HG02610 (cell line): ENCODE data around the gene BAIAP2.
"Not testable (repeated sequence)": the region's sequence is repeated elsewhere in the genome, so short reads cannot be mapped to it uniquely, and the experiment has no call there.

ENCODE experiments used
- ATAC-seq: cut with Tn5 transposase; IDR thresholded peaks from one replicate; pipeline ENCODE4 v1.9.1; 2021; ENCODE audit warnings: mild to moderate bottlenecking, moderate library complexity; ENCODE audit not compliant: unreplicated experiment

BAIAP2 gene

GRCh38 chr17:81154016-81154415 is 119.1 kb downstream of the BAIAP2 start:
- ATAC-seq, result not testable (repeated sequence)

DNA sequence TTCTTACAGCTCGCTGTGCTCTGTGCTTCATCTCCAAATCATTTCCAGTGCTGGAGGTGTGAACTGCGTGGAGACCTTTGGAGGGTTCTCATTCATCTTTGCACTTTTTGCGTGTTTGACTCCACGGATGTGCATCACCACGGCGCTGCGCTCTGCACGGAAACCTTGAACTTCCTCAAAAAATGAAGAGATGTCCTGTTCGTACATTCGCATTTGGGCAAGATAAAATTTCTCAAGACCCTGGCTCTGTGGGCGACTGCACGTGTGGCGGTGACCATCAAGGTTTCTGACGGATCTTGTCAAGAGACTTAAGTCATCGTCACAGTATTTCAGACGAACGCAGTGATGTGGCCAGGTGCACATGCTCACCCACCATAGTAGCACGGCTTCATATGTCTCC is 120.0 kb downstream of the BAIAP2 start:
- no peak for ATAC-seq

DNA sequence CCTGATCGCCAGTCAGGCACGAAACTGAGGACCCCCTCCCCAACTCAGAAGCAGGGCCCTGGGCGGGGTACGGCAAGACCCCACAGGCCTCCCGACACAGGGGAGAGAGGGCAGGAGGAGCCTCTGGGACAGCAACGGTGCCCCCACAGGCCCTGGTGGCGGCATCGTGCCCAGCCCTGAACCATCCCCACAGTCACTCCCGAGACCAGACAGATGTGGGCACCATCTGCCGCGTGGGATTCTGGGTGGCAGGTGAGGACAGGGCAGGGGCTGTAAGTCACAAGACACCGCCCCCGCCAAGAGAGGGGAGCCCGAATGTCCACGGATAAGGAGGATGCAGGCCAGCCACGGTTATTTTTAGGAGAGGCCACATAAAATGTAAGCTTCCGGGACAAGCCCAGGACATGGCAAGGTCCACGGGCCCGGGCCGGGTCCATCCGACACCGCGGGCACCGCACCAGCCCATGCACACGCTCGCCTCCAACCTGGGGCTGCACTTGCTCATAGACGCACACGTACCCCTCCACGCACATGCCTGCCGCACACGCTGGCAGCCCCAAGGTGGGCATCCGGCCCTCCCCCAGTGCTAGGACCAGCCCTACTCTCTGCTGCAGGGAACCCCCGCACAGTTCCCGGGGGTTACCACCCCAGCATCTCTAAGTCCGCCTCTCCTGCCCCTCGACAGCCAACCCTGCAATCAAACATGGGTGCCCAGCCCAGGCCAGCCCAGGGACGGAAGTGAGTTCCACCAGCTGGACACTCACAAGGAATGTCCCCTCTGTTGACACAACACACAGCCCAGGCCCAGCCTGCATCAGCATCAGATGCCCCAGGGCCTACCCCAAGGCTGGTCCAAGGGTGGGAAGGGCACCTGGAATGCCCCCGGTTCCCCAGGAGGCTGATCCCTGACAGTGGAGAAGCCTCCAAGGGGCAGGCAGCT is 122.2 kb downstream of the BAIAP2 start:
- ATAC-seq, result no peak

- no peak for ATAC-seq
These were observed 123.1 kb downstream of the BAIAP2 start for GRCh38 chr17:81157848-81158687.

- ATAC-seq, result no peak
These were observed 124.0 kb downstream of the BAIAP2 start for GRCh38 chr17:81158688-81159590.

DNA sequence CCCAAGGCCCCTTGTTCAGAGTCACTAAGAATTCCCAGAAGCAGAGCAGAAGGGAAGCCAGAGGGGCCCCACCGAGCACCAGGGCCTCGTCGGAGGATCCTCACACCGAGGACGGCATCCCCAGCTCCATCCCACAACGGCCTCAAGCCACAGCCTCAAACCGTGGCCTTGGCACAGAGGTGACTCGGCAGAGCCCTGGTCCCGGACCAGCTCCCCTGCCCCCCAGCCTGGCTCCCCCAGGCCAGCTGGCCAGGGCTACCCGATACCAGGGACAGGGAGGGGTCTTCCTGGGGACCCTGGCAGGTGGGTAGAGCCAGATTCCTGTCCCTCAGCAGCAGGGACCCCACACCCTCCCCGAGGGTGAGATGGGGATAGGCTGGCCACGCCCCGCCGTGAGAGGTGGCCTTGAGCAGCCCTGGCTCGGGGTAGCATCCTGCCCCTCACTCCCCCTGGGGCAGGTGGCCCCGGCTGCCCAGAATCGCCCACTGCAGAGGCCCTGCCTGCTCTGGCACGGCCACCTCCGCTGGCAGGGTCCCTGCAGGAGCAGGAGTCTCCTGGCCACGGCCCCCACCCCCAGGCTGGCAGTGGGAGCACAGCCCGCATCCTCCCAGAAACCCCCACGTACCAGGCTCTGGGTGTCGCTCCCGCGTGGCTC is 124.8 kb downstream of the BAIAP2 start:
- ATAC-seq, result no peak

DNA sequence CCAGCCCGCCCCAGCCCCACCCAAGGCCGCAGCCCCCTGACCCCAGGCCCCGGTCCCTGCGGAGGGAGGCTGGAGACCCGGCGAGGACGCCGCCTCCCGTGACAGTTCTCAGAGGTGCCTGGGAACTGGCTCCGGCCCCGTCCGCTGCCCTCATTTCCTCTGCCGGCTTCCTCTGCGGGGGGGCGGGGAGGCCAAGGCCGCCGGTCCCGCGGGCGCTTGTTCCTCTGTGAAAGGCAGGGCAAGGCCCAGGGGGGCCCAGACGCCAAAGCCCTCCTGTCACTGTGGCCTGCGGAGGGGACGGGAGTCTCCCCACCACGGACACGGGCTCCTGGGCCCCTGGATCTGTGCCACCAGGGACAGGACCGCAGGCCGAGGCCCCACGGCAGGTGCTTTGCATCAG is 125.4 kb downstream of the BAIAP2 start:
- no peak for ATAC-seq

DNA sequence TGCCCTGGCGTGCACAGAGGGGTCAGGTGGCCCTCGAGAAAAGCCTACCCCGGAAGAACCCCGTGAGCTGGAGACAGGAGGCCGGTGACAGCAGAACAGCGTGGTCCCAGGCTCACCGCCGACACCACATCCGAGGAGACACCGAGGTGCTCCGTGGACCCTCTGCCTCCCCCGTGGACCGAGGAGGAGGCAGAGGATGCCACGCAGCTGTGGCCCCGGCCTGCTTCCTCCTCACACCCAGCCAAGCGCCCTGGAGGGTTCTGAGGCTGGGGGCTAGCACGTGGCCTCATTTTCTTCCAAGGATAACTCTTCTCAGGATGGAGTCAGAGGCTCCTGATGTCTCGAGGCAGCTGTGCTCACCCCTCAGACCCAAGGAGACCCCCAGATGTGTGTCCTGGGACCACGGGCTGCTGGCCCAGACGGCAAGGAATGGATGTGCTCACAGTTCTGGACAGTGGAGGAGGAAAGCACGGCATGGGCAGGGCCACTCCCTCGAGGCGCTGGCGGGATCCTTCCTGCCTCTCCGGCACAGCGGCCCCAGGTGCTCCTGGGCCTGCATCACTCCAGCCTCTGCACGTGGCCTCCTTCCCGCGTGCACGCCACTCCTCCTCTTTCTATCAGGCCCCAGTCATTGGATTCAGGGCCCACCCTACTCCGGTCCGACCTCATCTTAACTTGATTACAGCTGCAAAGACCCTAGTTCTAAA is 125.9 kb downstream of the BAIAP2 start:
- no peak for ATAC-seq

DNA sequence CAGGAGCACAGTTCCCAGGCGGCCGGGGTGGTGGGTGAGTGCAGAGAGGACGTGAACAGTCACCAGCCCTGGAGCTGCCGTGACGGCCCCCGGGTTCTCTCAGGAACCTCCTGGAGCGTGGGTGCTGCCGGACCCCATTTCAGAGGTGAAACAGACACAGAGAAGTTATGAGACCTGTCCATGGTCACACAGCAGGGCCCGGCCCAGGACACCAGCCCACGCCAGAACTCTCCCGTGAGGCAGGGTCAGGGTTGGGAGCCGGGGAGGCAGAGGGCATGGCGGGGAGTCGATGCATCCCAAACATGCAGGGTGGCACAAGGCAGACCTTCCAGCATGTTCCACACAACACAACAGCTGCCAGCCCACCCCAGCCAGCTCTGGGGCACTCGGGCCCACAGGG is 126.6 kb downstream of the BAIAP2 start:
- no peak for ATAC-seq

- no peak for ATAC-seq
These were observed 127.0 kb downstream of the BAIAP2 start for GRCh38 chr17:81161972-81162371.

GRCh38 chr17:81162491-81162890 is 127.5 kb downstream of the BAIAP2 start:
- ATAC-seq, result no peak

DNA sequence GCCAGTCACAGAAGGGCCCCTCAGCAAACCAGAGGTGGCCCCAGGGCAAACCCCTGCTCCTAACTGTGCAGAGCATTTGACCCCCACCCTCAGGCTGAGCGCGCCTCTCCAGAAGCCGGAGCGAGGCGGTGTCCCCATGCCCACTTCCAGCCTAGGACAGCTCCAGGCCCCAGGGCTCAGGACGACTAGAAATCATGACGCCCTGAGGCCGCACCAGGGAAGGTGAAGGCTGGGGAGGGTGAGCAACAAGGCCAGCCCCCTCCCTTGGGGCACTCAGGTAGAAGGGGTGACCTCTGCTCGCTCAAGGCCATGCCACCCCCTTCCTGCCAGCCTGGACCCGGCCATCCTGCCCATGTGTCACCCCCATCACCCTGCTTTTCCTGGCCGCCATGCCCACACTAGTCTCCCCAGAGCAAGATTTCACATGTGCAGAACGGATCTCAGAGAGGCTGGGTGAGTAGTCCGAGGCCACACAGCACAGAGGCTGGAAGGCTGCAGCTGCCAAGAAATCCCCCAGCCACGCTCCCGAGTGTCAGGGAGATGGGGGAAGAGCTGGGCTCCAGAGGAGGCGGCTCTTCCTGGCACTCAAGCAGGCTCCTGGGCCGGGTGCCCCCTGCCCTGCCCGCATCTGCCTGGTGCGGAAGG is 128.2 kb downstream of the BAIAP2 start:
- no peak for ATAC-seq

DNA sequence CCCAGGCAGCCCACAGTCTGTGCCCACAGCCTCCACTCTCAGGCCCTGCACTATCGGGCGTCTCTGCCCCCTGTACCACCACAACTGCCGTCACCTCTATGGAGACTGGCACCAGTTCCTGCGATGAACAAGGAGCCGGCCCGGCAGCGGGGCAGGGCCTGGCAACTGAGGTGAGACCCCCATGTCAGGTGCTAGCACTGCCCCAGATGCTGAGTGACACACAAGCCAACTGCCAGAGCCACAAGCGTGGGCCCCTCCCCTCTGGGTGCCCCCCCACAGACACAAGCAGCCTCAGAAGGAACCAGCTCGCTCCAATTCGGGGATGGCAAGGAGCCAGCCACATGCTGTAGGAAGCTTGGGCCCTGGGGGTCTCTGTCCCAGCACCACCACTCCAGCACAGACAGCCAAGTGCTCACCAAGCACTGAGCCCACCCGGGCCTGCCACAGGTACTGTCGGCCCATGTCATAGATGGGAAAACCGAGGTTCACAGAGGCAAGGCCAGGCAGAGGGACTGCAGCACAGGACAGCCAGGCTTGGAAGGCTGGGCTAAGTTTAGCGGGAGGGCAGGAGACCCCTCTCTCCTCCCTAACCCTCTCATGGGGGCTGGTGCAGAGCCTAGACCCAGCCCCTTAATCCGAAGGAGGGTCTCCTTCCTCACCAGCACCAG is 128.9 kb downstream of the BAIAP2 start:
- ATAC-seq, result no peak

- no peak for ATAC-seq
These were observed 129.7 kb downstream of the BAIAP2 start for GRCh38 chr17:81164371-81165245.

- ATAC-seq, result no peak
These were observed 130.5 kb downstream of the BAIAP2 start, which contains the start of gene PVALEF for GRCh38 chr17:81165246-81166032. Gene PVALEF, plus strand, starts transcription at chr17:81165507. Its CDS starts 15,720 bp downstream, at chr17:81181227.

DNA sequence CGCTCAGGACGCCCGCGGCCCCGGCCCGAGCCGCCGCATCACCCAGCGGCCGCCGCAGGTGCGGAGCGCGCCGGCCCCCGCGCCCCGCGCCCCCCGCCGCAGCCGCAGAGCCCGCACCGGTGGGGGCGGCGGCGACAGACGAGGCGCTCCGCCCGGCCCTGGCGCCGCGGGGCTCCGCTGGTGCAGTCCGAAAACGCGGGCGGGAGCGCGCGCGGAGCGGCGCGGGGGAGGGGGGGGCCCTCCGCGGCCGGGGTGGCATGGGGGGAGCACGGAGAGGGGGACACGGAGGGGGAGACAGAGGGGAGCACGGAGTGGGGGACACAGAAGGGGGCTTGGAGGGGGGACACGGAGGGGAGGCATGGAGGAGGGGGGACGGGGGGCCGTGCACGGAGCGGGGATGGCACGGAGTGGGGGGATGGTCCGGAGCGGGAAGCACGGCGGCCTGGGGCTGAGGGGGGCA is 131.1 kb downstream of the BAIAP2 start, which contains the start of gene AATK:
Gene AATK, minus strand, starts transcription at position 189 of the 460 bp plus-strand sequence. CDS start 229 bp downstream, outside the sequence.
- ATAC-seq, result no peak
